Fibroblast of the aortic adventitia (primary cell): ENCODE results near the gene MCM7. TPM values are rescaled to one million over a fixed set of nuclear protein-coding genes. Genes with fewer than 3 reads are reported as not detected.

Experiments
- DNase-seq: peaks from one replicate; pipeline ENCODE4 v3.0.0-alpha.2; 2010; ENCODE audit warnings: low read depth
- H3K4me3 ChIP-seq: 2 replicates; pipeline ENCODE4 v1.5.1; 2011; ENCODE audit warnings: low read depth, mild to moderate bottlenecking, control low read depth, low read length, moderate library complexity
- CTCF ChIP-seq: IDR thresholded peaks from 2 replicates; pipeline ENCODE4 v1.5.1; 2011; ENCODE audit warnings: mild to moderate bottlenecking, low read length, control low read depth, inconsistent platforms; ENCODE audit not compliant: insufficient read depth
- total RNA-seq: library from RNA; depleted of rRNA; stranded (reverse); fragments of >200 nt; gene quantifications from 2 replicates; pipeline ENCODE4 v1.2.3, GENCODE V29; 2012; ENCODE audit warnings: low replicate concordance

The MCM7 gene
- total RNA-seq, 1 donor = 97.7 TPM

- TF ChIP-seq CTCF = no peak
- no peak for DNase-seq
Observed at GRCh38 chr7:100088095-100088620, 13.0 kb downstream of the MCM7 start.

GRCh38 chr7:100087055-100087750 lies 14.0 kb downstream of the MCM7 start:
- H3K4me3 ChIP-seq = no peak overlapping the region
- no peak for TF ChIP-seq CTCF
- peak; percentile 100 for DNase-seq

More at GRCh38 chr7:100088095-100088620, 13.0 kb downstream of the MCM7 start:
- peak overlapping the region; percentile 96 for H3K4me3 ChIP-seq

- no peak overlapping the region for H3K4me3 ChIP-seq
- DNase-seq = no peak
- TF ChIP-seq CTCF = no peak
Observed at GRCh38 chr7:100085515-100085914, 15.7 kb downstream of the MCM7 start.

- no peak for DNase-seq
- no peak overlapping the region for H3K4me3 ChIP-seq
- TF ChIP-seq CTCF = no peak
Observed at GRCh38 chr7:100082978-100083377, 18.2 kb downstream of the MCM7 start.

- TF ChIP-seq CTCF = peak; percentile 79
- DNase-seq = peak; percentile 99
- peak within 1 kb of the TSS; percentile 98 for H3K4me3 ChIP-seq
Observed at GRCh38 chr7:100081535-100082102, 19.6 kb downstream of the MCM7 start, which contains the start of gene ZNF3. Gene ZNF3 (minus strand): TSS chr7:100081723. CDS start chr7:100077357, 4,366 bp downstream.

- H3K4me3 ChIP-seq = peak overlapping the region; percentile 98
- TF ChIP-seq CTCF = no peak
- no peak for DNase-seq
Observed at GRCh38 chr7:100080907-100081534, 20.2 kb downstream of the MCM7 start.
